Measurements from ENCODE around the gene GPR62.

Gene GPR62

GRCh38 chr3:51999846-52000245, 44.7 kb downstream of the GPR62 start:
- H3K27ac ChIP-seq (ENCODE audit: low read depth, low read length): no peak overlapping the region

GRCh38 chr3:52001443-52001974, 46.3 kb downstream of the GPR62 start:
- H3K27ac ChIP-seq (ENCODE audit: low read depth, low read length): no peak overlapping the region
- no peak overlapping the region for H3K9ac ChIP-seq (ENCODE audit: low read length)
- no peaks in the 10 kb centered on the region for H3K36me3 ChIP-seq (ENCODE audit: control insufficient read depth, insufficient read depth, low read length)
- H3K27me3 ChIP-seq (ENCODE audit: control insufficient read depth, insufficient read depth, low read length): peaks cover 3% of the 10 kb centered on the region
- no peak overlapping the region for H3K4me3 ChIP-seq (ENCODE audit: low read length)
- H3K4me1 ChIP-seq (ENCODE audit: control insufficient read depth, insufficient read depth, low read length): no peaks in the 10 kb centered on the region

More at GRCh38 chr3:51999846-52000245, 44.7 kb downstream of the GPR62 start:
- H3K9ac ChIP-seq (ENCODE audit: low read length): no peak overlapping the region
- H3K36me3 ChIP-seq (ENCODE audit: control insufficient read depth, insufficient read depth, low read length): no peaks in the 10 kb centered on the region
- no peak overlapping the region for H3K4me3 ChIP-seq (ENCODE audit: low read length)
- H3K27me3 ChIP-seq (ENCODE audit: control insufficient read depth, insufficient read depth, low read length): peaks cover 3% of the 10 kb centered on the region
- peaks cover 6% of the 10 kb centered on the region for H3K4me1 ChIP-seq (ENCODE audit: control insufficient read depth, insufficient read depth, low read length)

GRCh38 chr3:52002748-52003147, 47.6 kb downstream of the GPR62 start:
- Histone ChIP-seq H3K36me3 (ENCODE audit: control insufficient read depth, insufficient read depth, low read length) (no peaks in the 10 kb centered on the region), H3K9ac (ENCODE audit: low read length) (no peak overlapping the region), H3K4me1 (ENCODE audit: control insufficient read depth, insufficient read depth, low read length) (no peaks in the 10 kb centered on the region), H3K4me3 (ENCODE audit: low read length) (no peak overlapping the region), H3K27ac (ENCODE audit: low read depth, low read length) (no peak overlapping the region), H3K27me3 (ENCODE audit: control insufficient read depth, insufficient read depth, low read length) (peaks cover 3% of the 10 kb centered on the region)

GRCh38 chr3:52004163-52004787, 49.1 kb downstream of the GPR62 start:
- peaks cover 3% of the 10 kb centered on the region for H3K27me3 ChIP-seq (ENCODE audit: control insufficient read depth, insufficient read depth, low read length)
- H3K9ac ChIP-seq (ENCODE audit: low read length): no peak overlapping the region
- H3K4me3 ChIP-seq (ENCODE audit: low read length): no peak overlapping the region
- no peak overlapping the region for H3K27ac ChIP-seq (ENCODE audit: low read depth, low read length)
- H3K4me1 ChIP-seq (ENCODE audit: control insufficient read depth, insufficient read depth, low read length): no peaks in the 10 kb centered on the region
- no peaks in the 10 kb centered on the region for H3K36me3 ChIP-seq (ENCODE audit: control insufficient read depth, insufficient read depth, low read length)

GRCh38 chr3:52004906-52005395, 49.8 kb downstream of the GPR62 start:
- Histone ChIP-seq H3K4me1 (ENCODE audit: control insufficient read depth, insufficient read depth, low read length) (no peaks in the 10 kb centered on the region), H3K27ac (ENCODE audit: low read depth, low read length) (no peak overlapping the region)

GRCh38 chr3:52005571-52005986, 50.4 kb downstream of the GPR62 start:
- H3K4me1 ChIP-seq (ENCODE audit: control insufficient read depth, insufficient read depth, low read length): no peaks in the 10 kb centered on the region
- H3K27me3 ChIP-seq (ENCODE audit: control insufficient read depth, insufficient read depth, low read length): peaks cover 3% of the 10 kb centered on the region
- H3K36me3 ChIP-seq (ENCODE audit: control insufficient read depth, insufficient read depth, low read length): no peaks in the 10 kb centered on the region
- H3K27ac ChIP-seq (ENCODE audit: low read depth, low read length): no peak overlapping the region
- H3K4me3 ChIP-seq (ENCODE audit: low read length): no peak overlapping the region
- H3K9ac ChIP-seq (ENCODE audit: low read length): no peak overlapping the region

More at GRCh38 chr3:52004906-52005395, 49.8 kb downstream of the GPR62 start:
- no peak overlapping the region for H3K9ac ChIP-seq (ENCODE audit: low read length)
- no peak overlapping the region for H3K4me3 ChIP-seq (ENCODE audit: low read length)
- no peaks in the 10 kb centered on the region for H3K36me3 ChIP-seq (ENCODE audit: control insufficient read depth, insufficient read depth, low read length)
- H3K27me3 ChIP-seq (ENCODE audit: control insufficient read depth, insufficient read depth, low read length): peaks cover 3% of the 10 kb centered on the region

- Histone ChIP-seq H3K27me3 (ENCODE audit: control insufficient read depth, insufficient read depth, low read length) (peaks cover 3% of the 10 kb centered on the region), H3K4me3 (ENCODE audit: low read length) (no peak overlapping the region), H3K4me1 (ENCODE audit: control insufficient read depth, insufficient read depth, low read length) (no peaks in the 10 kb centered on the region), H3K36me3 (ENCODE audit: control insufficient read depth, insufficient read depth, low read length) (no peaks in the 10 kb centered on the region), H3K9ac (ENCODE audit: low read length) (no peak overlapping the region), H3K27ac (ENCODE audit: low read depth, low read length) (no peak overlapping the region)
These were observed 51.0 kb downstream of the GPR62 start for GRCh38 chr3:52006017-52006819.

GRCh38 chr3:52006820-52007133, 51.6 kb downstream of the GPR62 start:
- Histone ChIP-seq H3K4me3 (ENCODE audit: low read length) (no peak overlapping the region), H3K9ac (ENCODE audit: low read length) (no peak overlapping the region), H3K36me3 (ENCODE audit: control insufficient read depth, insufficient read depth, low read length) (no peaks in the 10 kb centered on the region), H3K4me1 (ENCODE audit: control insufficient read depth, insufficient read depth, low read length) (no peaks in the 10 kb centered on the region), H3K27me3 (ENCODE audit: control insufficient read depth, insufficient read depth, low read length) (no peaks in the 10 kb centered on the region), H3K27ac (ENCODE audit: low read depth, low read length) (no peak overlapping the region)
